IgD-negative memory B cell (primary cell): Measurements from ENCODE around the gene LARP1B. TPM values are rescaled to one million over a fixed set of nuclear protein-coding genes. Genes with fewer than 3 reads are reported as not detected.
A peak's percentile ranks its signal among the peaks of the same experiment; 100 is the strongest.

ENCODE experiments used
- H3K27ac Mint-ChIP-seq, 3 donors: one replicate each; pipeline ENCODE4 v1.8.0; 2020 to 2022; ENCODE audit warnings: mild to moderate bottlenecking in 3 of 3, mixed read lengths in 3 of 3, moderate library complexity in 1 of 3
- H3K27me3 Mint-ChIP-seq: one replicate; pipeline ENCODE4 v1.8.0; 2021; ENCODE audit warnings: mixed read lengths
- H3K36me3 Mint-ChIP-seq: one replicate; pipeline ENCODE4 v1.8.0; 2020; ENCODE audit warnings: mild to moderate bottlenecking, mixed read lengths
- H3K4me1 Mint-ChIP-seq, 3 donors: one replicate each; pipeline ENCODE4 v1.8.0; 2020 to 2022; ENCODE audit warnings: mixed read lengths in 3 of 3, mild to moderate bottlenecking in 1 of 3
- H3K4me3 Mint-ChIP-seq, 4 donors: one replicate each; pipeline ENCODE4 v1.8.0; 2020 to 2022; ENCODE audit warnings: mild to moderate bottlenecking in 4 of 4, mixed read lengths in 4 of 4, moderate library complexity in 3 of 4
- H3K9me3 Mint-ChIP-seq, 3 donors: one replicate each; pipeline ENCODE4 v1.8.0; 2020 to 2021; ENCODE audit warnings: mixed read lengths in 3 of 3, mild to moderate bottlenecking in 1 of 3
- polyA plus RNA-seq: library from polyadenylated mRNA; unstranded; fragments of 300-500 nt; fragmentation: Illumina TruSeq; gene quantifications from one replicate; pipeline ENCODE4 v1.2.3, GENCODE V29; 2021

The LARP1B gene
- polyA plus RNA-seq, 1 donor from 2014 or later: 3.6 TPM

GRCh38 chr4:128161138-128161537 lies 100.0 kb downstream of the LARP1B start:
- Mint-ChIP-seq H3K4me1 (peaks cover 0 to 12% (median 3%) of the 10 kb centered on the region in 3 donors), H3K27ac (no peak overlapping the region), H3K9me3 (peaks cover 0 to 3% (median 0%) of the 10 kb centered on the region in 3 donors), H3K36me3 (no peaks in the 10 kb centered on the region), H3K4me3 (no peak overlapping the region), H3K27me3 (no peaks in the 10 kb centered on the region)

GRCh38 chr4:128162434-128162833 lies 101.3 kb downstream of the LARP1B start:
- no peak overlapping the region for H3K27ac Mint-ChIP-seq
- H3K27me3 Mint-ChIP-seq: no peaks in the 10 kb centered on the region
- no peak overlapping the region for H3K4me3 Mint-ChIP-seq

GRCh38 chr4:128163177-128164117 lies 102.3 kb downstream of the LARP1B start:
- H3K27ac Mint-ChIP-seq: no peak overlapping the region
- H3K36me3 Mint-ChIP-seq: peaks cover 2% of the 10 kb centered on the region
- H3K4me1 Mint-ChIP-seq: peaks cover 0 to 4% (median 2%) of the 10 kb centered on the region in 3 donors
- no peaks in the 10 kb centered on the region for H3K27me3 Mint-ChIP-seq
- H3K4me3 Mint-ChIP-seq: no peak overlapping the region
- H3K9me3 Mint-ChIP-seq: no peaks in the 10 kb centered on the region

More at GRCh38 chr4:128162434-128162833, 101.3 kb downstream of the LARP1B start:
- Mint-ChIP-seq H3K36me3 (no peaks in the 10 kb centered on the region), H3K9me3 (no peaks in the 10 kb centered on the region), H3K4me1 (peaks cover 0 to 7% (median 3%) of the 10 kb centered on the region in 3 donors)

- peaks cover 4% of the 10 kb centered on the region for H3K36me3 Mint-ChIP-seq
- H3K27ac Mint-ChIP-seq: no peak overlapping the region
- H3K9me3 Mint-ChIP-seq: no peaks in the 10 kb centered on the region
- H3K4me1 Mint-ChIP-seq: no peaks in the 10 kb centered on the region
- H3K4me3 Mint-ChIP-seq: no peak overlapping the region
- no peaks in the 10 kb centered on the region for H3K27me3 Mint-ChIP-seq
Observed at GRCh38 chr4:128166982-128167381, 105.9 kb downstream of the LARP1B start.

GRCh38 chr4:128168701-128169100 lies 107.6 kb downstream of the LARP1B start:
- Mint-ChIP-seq H3K36me3 (peaks cover 4% of the 10 kb centered on the region), H3K27ac (peak overlapping the region in 1 of 3 donors; percentile 26), H3K9me3 (no peaks in the 10 kb centered on the region), H3K4me3 (no peak overlapping the region), H3K27me3 (no peaks in the 10 kb centered on the region), H3K4me1 (no peaks in the 10 kb centered on the region)

GRCh38 chr4:128169245-128169644 lies 108.1 kb downstream of the LARP1B start:
- H3K27me3 Mint-ChIP-seq: no peaks in the 10 kb centered on the region
- no peaks in the 10 kb centered on the region for H3K4me1 Mint-ChIP-seq
- peaks cover 4% of the 10 kb centered on the region for H3K36me3 Mint-ChIP-seq
- H3K4me3 Mint-ChIP-seq: no peak overlapping the region
- no peaks in the 10 kb centered on the region for H3K9me3 Mint-ChIP-seq
- no peak overlapping the region for H3K27ac Mint-ChIP-seq

GRCh38 chr4:128176643-128177042 lies 115.5 kb downstream of the LARP1B start:
- peaks cover 6% of the 10 kb centered on the region for H3K36me3 Mint-ChIP-seq
- no peak overlapping the region for H3K4me3 Mint-ChIP-seq
- no peak overlapping the region for H3K27ac Mint-ChIP-seq
- peaks cover 0 to 6% (median 6%) of the 10 kb centered on the region in 3 donors for H3K4me1 Mint-ChIP-seq
- H3K27me3 Mint-ChIP-seq: no peaks in the 10 kb centered on the region
- no peaks in the 10 kb centered on the region for H3K9me3 Mint-ChIP-seq

GRCh38 chr4:128177498-128177897 lies 116.4 kb downstream of the LARP1B start:
- no peak overlapping the region for H3K4me3 Mint-ChIP-seq
- no peaks in the 10 kb centered on the region for H3K9me3 Mint-ChIP-seq
- peaks cover 6% of the 10 kb centered on the region for H3K36me3 Mint-ChIP-seq
- H3K27ac Mint-ChIP-seq: no peak overlapping the region
- H3K4me1 Mint-ChIP-seq: peaks cover 0 to 6% (median 6%) of the 10 kb centered on the region in 3 donors
- H3K27me3 Mint-ChIP-seq: no peaks in the 10 kb centered on the region

GRCh38 chr4:128186623-128187022 lies 125.5 kb downstream of the LARP1B start:
- Mint-ChIP-seq H3K36me3 (peaks cover 8% of the 10 kb centered on the region), H3K4me3 (no peak overlapping the region), H3K27ac (no peak overlapping the region), H3K27me3 (no peaks in the 10 kb centered on the region), H3K4me1 (peaks cover 0 to 4% (median 3%) of the 10 kb centered on the region in 3 donors), H3K9me3 (no peaks in the 10 kb centered on the region)

GRCh38 chr4:128191115-128191781 lies 130.1 kb downstream of the LARP1B start:
- H3K9me3 Mint-ChIP-seq: no peaks in the 10 kb centered on the region
- H3K27ac Mint-ChIP-seq: no peak overlapping the region
- peaks cover 0 to 3% (median 2%) of the 10 kb centered on the region in 3 donors for H3K4me1 Mint-ChIP-seq

GRCh38 chr4:128220286-128221235 lies 159.4 kb downstream of the LARP1B start:
- H3K36me3 Mint-ChIP-seq: no peaks in the 10 kb centered on the region
- H3K4me3 Mint-ChIP-seq: no peak overlapping the region
- no peaks in the 10 kb centered on the region for H3K4me1 Mint-ChIP-seq
- H3K27ac Mint-ChIP-seq: no peak overlapping the region
- no peaks in the 10 kb centered on the region for H3K27me3 Mint-ChIP-seq
- no peaks in the 10 kb centered on the region for H3K9me3 Mint-ChIP-seq

More at GRCh38 chr4:128191115-128191781, 130.1 kb downstream of the LARP1B start:
- Mint-ChIP-seq H3K36me3 (peaks cover 7% of the 10 kb centered on the region), H3K4me3 (no peak overlapping the region), H3K27me3 (no peaks in the 10 kb centered on the region)

GRCh38 chr4:128221586-128221985 lies 160.5 kb downstream of the LARP1B start:
- Mint-ChIP-seq H3K4me1 (no peaks in the 10 kb centered on the region), H3K27me3 (no peaks in the 10 kb centered on the region), H3K4me3 (no peak overlapping the region), H3K9me3 (no peaks in the 10 kb centered on the region), H3K27ac (no peak overlapping the region), H3K36me3 (no peaks in the 10 kb centered on the region)

GRCh38 chr4:128225148-128225547 lies 164.0 kb downstream of the LARP1B start:
- Mint-ChIP-seq H3K27ac (no peak overlapping the region), H3K4me3 (no peak overlapping the region), H3K36me3 (no peaks in the 10 kb centered on the region), H3K4me1 (no peaks in the 10 kb centered on the region), H3K9me3 (peaks cover 0 to 2% (median 0%) of the 10 kb centered on the region in 3 donors), H3K27me3 (no peaks in the 10 kb centered on the region)

- no peaks in the 10 kb centered on the region for H3K27me3 Mint-ChIP-seq
- no peak overlapping the region for H3K27ac Mint-ChIP-seq
- no peak overlapping the region for H3K4me3 Mint-ChIP-seq
- peaks cover 0 to 2% (median 0%) of the 10 kb centered on the region in 3 donors for H3K9me3 Mint-ChIP-seq
- H3K4me1 Mint-ChIP-seq: no peaks in the 10 kb centered on the region
- H3K36me3 Mint-ChIP-seq: no peaks in the 10 kb centered on the region
Observed at GRCh38 chr4:128227991-128228571, 167.0 kb downstream of the LARP1B start.
